Activated T-cell treated with anti-CD3 and anti-CD28 coated beads, Interleukin-2, amount 50 U/mL, for 72 hours (primary cell): ENCODE results near the gene UBE2I. TPM values are rescaled to one million over a fixed set of nuclear protein-coding genes. Genes with fewer than 3 reads are reported as not detected.

ENCODE experiments used
- ATAC-seq, 2 donors: fragments of 150-1000 bp; cut with Tn5 transposase; replicated peaks in 1 of 2; 2 replicates each; pipeline ENCODE4 v1.10.0; 2021; ENCODE audit warnings: moderate library complexity in 2 of 2, mild to moderate bottlenecking in 1 of 2
- DNase-seq, 2 donors: peaks; one replicate each; pipeline ENCODE4 v3.0.0; 2021 to 2022; ENCODE audit warnings: mixed read lengths in 1 of 2
- H3K27ac Mint-ChIP-seq: one replicate; pipeline ENCODE4 v1.8.0; 2022; ENCODE audit warnings: mild to moderate bottlenecking, moderate library complexity, mixed read lengths
- H3K27me3 Mint-ChIP-seq: one replicate; pipeline ENCODE4 v1.8.0; 2022; ENCODE audit warnings: low read depth, mixed read lengths
- H3K36me3 Mint-ChIP-seq, 2 donors: one replicate each; pipeline ENCODE4 v1.8.0; 2022; ENCODE audit warnings: mixed read lengths in 2 of 2, mild to moderate bottlenecking in 1 of 2; ENCODE audit not compliant: insufficient read depth in 2 of 2
- H3K4me1 Mint-ChIP-seq: one replicate; pipeline ENCODE4 v1.8.0; 2022; ENCODE audit warnings: low read depth, mixed read lengths
- H3K4me3 Mint-ChIP-seq, 2 donors: one replicate each; pipeline ENCODE4 v1.8.0; 2022; ENCODE audit warnings: mild to moderate bottlenecking in 2 of 2, mixed read lengths in 2 of 2, moderate library complexity in 2 of 2
- H3K9me3 Mint-ChIP-seq, 2 donors: one replicate each; pipeline ENCODE4 v1.8.0; 2022; ENCODE audit warnings: mixed read lengths in 2 of 2
- total RNA-seq, 2 donors: library from RNA; stranded (reverse); gene quantifications; one replicate each; pipeline ENCODE4 v1.2.3, GENCODE V29; 2022

Gene UBE2I
- total RNA-seq, 2 donors from 2014 or later: 225 to 231 TPM

- peak overlapping the region; percentile 75 for H3K27ac Mint-ChIP-seq
- no peaks in the 10 kb centered on the region for H3K27me3 Mint-ChIP-seq
- H3K36me3 Mint-ChIP-seq: peaks cover 14 to 16% of the 10 kb centered on the region in 2 donors
- H3K9me3 Mint-ChIP-seq: no peaks in the 10 kb centered on the region
- ATAC-seq: no peak
- peak overlapping the region in 1 of 2 donors; percentile 49 for H3K4me3 Mint-ChIP-seq
- peaks cover 43% of the 10 kb centered on the region for H3K4me1 Mint-ChIP-seq
- no peak for DNase-seq
Observed at GRCh38 chr16:1306334-1306733, 3.1 kb upstream of the UBE2I start.

- Mint-ChIP-seq H3K27me3 (no peaks in the 10 kb centered on the region), H3K9me3 (no peaks in the 10 kb centered on the region), H3K4me3 (peak overlapping the region; percentile 86 to 90), H3K36me3 (peaks cover 14 to 16% of the 10 kb centered on the region in 2 donors), H3K27ac (peak overlapping the region; percentile 99), H3K4me1 (peaks cover 56% of the 10 kb centered on the region)
- DNase-seq: no peak
- ATAC-seq: peak; percentile 39 to 45
Observed at GRCh38 chr16:1308036-1308976, 1.1 kb upstream of the UBE2I start.

GRCh38 chr16:1309888-1310831 is 724 bp downstream of the UBE2I start:
- H3K36me3 Mint-ChIP-seq: peaks cover 14 to 16% of the 10 kb centered on the region in 2 donors

GRCh38 chr16:1310832-1311200 is 1.4 kb downstream of the UBE2I start:
- Mint-ChIP-seq H3K4me1 (peaks cover 34% of the 10 kb centered on the region), H3K4me3 (peak overlapping the region; percentile 94 to 96), H3K27ac (peak overlapping the region; percentile 95), H3K36me3 (peaks cover 14 to 16% of the 10 kb centered on the region in 2 donors), H3K9me3 (no peaks in the 10 kb centered on the region), H3K27me3 (no peaks in the 10 kb centered on the region)
- no peak for ATAC-seq
- DNase-seq: peak; percentile 43 to 53

More at GRCh38 chr16:1309888-1310831, 724 bp downstream of the UBE2I start:
- H3K27me3 Mint-ChIP-seq: no peaks in the 10 kb centered on the region
- peaks cover 37% of the 10 kb centered on the region for H3K4me1 Mint-ChIP-seq
- DNase-seq (peak; percentile 67 to 75), ATAC-seq (peak; percentile 19 to 32)
- no peaks in the 10 kb centered on the region for H3K9me3 Mint-ChIP-seq
- peak overlapping the region; percentile 95 for H3K27ac Mint-ChIP-seq
- peak overlapping the region; percentile 94 to 96 for H3K4me3 Mint-ChIP-seq

- Mint-ChIP-seq H3K4me1 (peaks cover 31% of the 10 kb centered on the region), H3K36me3 (peaks cover 13 to 17% of the 10 kb centered on the region in 2 donors), H3K27me3 (no peaks in the 10 kb centered on the region), H3K4me3 (peak overlapping the region; percentile 94 to 96), H3K9me3 (no peaks in the 10 kb centered on the region), H3K27ac (peak overlapping the region; percentile 95)
- no peak for ATAC-seq
- no peak for DNase-seq
Observed at GRCh38 chr16:1311212-1311737, 1.8 kb downstream of the UBE2I start.

GRCh38 chr16:1311738-1312466 is 2.5 kb downstream of the UBE2I start:
- H3K27ac Mint-ChIP-seq: no peak overlapping the region
- H3K9me3 Mint-ChIP-seq: no peaks in the 10 kb centered on the region
- DNase-seq (no peak), ATAC-seq (no peak)
- no peaks in the 10 kb centered on the region for H3K27me3 Mint-ChIP-seq
- H3K36me3 Mint-ChIP-seq: peaks cover 12 to 23% of the 10 kb centered on the region in 2 donors
- peaks cover 27% of the 10 kb centered on the region for H3K4me1 Mint-ChIP-seq
- peak overlapping the region; percentile 94 to 96 for H3K4me3 Mint-ChIP-seq

- H3K27me3 Mint-ChIP-seq: no peaks in the 10 kb centered on the region
- H3K9me3 Mint-ChIP-seq: no peaks in the 10 kb centered on the region
- H3K4me3 Mint-ChIP-seq: peak overlapping the region; percentile 36 to 45
- peaks cover 12 to 26% of the 10 kb centered on the region in 2 donors for H3K36me3 Mint-ChIP-seq
- DNase-seq: no peak
- peaks cover 27% of the 10 kb centered on the region for H3K4me1 Mint-ChIP-seq
- peak overlapping the region; percentile 38 for H3K27ac Mint-ChIP-seq
- no peak for ATAC-seq
Observed at GRCh38 chr16:1312467-1312816, 3.0 kb downstream of the UBE2I start.

GRCh38 chr16:1312903-1313302 is 3.5 kb downstream of the UBE2I start:
- Mint-ChIP-seq H3K4me1 (peaks cover 27% of the 10 kb centered on the region), H3K4me3 (peak overlapping the region; percentile 24 to 32), H3K9me3 (no peaks in the 10 kb centered on the region), H3K27ac (peak overlapping the region; percentile 20), H3K27me3 (no peaks in the 10 kb centered on the region), H3K36me3 (peaks cover 11 to 27% of the 10 kb centered on the region in 2 donors)
- ATAC-seq (no peak), DNase-seq (no peak)

GRCh38 chr16:1313721-1314369 is 4.4 kb downstream of the UBE2I start:
- no peak overlapping the region for H3K4me3 Mint-ChIP-seq
- no peak for ATAC-seq

GRCh38 chr16:1314399-1315068 is 5.1 kb downstream of the UBE2I start:
- Mint-ChIP-seq H3K27ac (no peak overlapping the region), H3K4me3 (no peak overlapping the region), H3K4me1 (peaks cover 27% of the 10 kb centered on the region), H3K27me3 (no peaks in the 10 kb centered on the region), H3K9me3 (no peaks in the 10 kb centered on the region), H3K36me3 (peaks cover 10 to 34% of the 10 kb centered on the region in 2 donors)
- DNase-seq (no peak), ATAC-seq (no peak)

More at GRCh38 chr16:1313721-1314369, 4.4 kb downstream of the UBE2I start:
- no peak for DNase-seq
- Mint-ChIP-seq H3K27ac (no peak overlapping the region), H3K27me3 (no peaks in the 10 kb centered on the region), H3K9me3 (no peaks in the 10 kb centered on the region), H3K4me1 (peaks cover 27% of the 10 kb centered on the region), H3K36me3 (peaks cover 10 to 30% of the 10 kb centered on the region in 2 donors)

- ATAC-seq (no peak), DNase-seq (no peak)
- H3K9me3 Mint-ChIP-seq: no peaks in the 10 kb centered on the region
- H3K4me1 Mint-ChIP-seq: peaks cover 23% of the 10 kb centered on the region
- H3K27me3 Mint-ChIP-seq: no peaks in the 10 kb centered on the region
- peaks cover 7 to 30% of the 10 kb centered on the region in 2 donors for H3K36me3 Mint-ChIP-seq
- no peak overlapping the region for H3K27ac Mint-ChIP-seq
- H3K4me3 Mint-ChIP-seq: no peak overlapping the region
Observed at GRCh38 chr16:1315081-1316032, 5.9 kb downstream of the UBE2I start.
